NCI-H748 (cell line): ENCODE results near the gene MKNK2.

Experiments used
- DNase-seq: peaks from one replicate; lab custom pipeline; 2025; ENCODE audit not compliant: unreplicated experiment; lab: John Stamatoyannopoulos, UW

MKNK2 gene

DNA sequence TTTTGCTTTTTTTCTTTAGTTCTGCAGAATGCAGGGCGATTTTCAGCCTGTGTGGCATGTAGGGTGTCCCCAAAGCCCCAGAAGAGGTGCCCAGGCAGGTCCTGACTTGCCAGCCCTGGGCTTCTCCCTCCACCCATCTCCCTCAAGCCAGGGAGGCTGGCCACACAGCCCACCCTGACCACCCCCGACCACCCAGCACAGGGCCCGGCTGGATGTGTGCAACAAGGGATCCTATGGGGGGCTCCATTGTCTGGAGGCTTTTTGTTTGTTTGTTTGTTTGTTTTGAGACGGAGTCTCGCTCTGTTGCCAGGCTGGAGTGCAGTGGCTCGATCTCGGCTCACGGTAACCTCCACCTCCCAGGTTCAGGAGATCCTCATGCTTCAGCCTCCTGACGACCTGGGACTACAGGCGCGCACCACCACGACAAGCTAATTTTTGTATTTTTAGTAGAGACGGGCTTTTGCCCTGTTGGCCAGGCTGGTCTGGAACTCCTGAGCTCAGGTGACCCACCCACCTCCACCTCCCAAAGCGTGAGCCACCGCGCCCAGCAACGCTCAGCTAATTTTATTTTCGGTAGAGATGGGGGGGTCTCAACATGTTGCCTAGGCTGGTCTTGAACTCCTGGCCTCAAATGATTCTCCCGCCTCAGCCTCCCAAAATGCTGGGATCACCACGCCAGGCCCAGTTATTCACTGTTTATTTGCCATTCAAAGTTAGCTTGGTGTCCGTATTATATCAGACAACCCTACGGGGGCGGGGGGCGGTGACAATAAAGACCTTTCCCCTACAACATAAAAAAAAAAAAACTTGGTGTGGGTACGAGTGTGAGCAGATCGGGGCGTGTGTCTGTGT is 7.8 kb upstream of the MKNK2 start:
- no peak for DNase-seq

DNA sequence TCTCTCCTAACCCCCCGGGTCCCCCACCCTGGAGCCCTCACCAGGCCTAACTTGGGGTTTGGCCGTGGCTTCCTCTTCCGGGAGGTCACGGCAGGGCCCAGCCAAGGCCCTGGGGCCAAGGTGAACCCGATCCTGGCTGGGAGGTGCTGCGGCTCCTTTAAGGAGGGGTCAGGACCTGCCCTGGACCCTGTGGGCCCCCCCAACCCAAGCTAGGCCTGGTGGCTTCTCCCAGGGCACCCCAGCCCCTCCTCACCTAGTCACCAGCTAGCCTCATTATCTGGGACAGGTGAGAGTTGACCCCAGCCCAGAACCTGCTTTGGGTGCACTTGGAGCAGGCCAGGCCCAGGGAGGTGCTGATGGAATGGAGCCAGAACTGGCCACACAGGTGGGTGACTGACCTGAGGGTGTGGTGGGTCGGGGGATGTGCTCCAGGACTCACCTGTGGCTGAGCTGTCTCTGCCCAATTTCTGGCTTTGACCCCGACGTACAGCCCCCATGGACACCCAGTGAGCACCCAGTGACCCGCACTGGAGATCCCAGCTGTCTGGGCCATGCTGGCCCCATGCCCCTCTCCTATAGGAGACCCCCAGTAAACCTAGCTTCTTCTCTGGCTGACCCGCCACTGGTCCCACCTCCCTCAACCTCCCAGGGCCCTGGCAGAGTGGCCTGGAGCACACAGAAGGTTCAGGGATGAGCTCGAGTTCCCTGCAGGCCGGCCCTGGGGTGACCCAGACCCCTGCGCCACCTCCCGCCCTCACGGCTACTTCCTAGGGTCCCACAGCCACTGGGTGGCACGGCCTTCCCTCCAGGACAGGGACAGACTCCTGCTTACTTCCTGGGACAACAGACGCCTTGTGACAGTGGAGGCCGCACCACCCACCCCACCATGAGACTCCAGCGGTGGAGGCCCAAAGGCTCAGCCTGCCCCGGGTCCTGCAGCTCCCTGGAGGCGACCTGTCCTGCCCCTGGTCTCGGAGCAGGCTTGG is 6.7 kb upstream of the MKNK2 start:
- DNase-seq, result no peak

DNA sequence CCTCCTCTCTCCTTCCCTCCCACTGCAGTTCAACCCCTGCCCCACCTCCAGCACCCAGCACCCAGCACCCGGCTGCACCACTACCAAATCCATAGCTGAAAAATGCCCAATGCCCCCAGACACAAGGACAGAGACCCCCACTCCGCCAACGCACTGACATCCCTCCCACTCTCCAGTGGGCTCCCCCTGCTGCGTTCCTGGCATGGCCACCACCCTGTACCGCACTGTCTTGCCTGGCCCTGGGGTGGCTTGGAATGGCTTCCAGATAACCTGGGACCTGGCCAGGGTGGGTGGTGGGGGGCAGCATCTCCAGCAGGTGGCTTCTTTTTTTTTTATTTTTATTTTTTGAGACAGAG is 5.8 kb upstream of the MKNK2 start:
- DNase-seq, result no peak

DNA sequence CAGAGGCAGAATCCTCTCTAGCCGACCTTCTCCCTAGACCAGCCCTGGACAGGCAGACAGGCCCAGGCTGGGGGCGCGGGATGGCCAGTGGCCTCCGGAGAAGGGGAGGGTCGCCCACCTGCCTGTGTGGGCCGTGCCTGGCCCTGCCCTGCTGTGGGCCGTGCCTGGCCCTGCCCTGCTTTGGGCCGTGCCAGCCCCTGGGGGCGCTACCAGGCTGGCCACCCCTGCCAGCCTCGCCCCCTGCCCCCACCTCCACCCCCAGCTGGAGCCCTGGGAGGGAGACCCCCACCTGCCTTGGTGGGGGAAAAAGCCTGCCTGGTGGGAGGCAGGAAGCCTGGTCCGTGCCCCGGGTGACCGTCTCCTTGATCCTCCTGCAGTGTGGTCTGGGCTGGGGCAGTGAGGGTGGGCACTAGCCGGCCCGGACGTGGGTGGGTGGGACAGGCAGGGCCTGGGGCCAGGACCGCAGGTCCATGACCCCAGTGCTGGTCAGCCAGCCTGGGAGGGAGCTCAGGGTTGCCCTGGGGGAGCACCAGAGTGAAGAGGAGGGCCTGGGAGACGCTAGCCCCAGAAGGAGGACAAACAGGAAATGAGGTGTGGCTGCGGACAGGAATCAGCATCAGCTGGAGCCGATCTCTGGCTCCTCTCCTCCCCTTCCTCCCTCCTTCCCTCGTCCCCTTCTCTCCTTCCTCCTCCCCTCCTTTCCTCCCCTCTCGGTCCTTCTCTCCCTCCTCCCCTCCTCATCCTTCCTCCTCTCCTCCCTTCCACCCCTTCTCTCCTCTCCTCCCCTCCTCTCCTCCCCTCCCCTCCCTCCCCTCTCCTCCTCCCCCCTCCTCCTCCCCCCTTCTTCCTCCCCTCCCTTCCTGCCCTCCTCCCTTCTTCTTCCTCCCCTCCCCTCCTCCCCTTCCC is 5.1 kb upstream of the MKNK2 start:
- peak; percentile 17 for DNase-seq

DNA sequence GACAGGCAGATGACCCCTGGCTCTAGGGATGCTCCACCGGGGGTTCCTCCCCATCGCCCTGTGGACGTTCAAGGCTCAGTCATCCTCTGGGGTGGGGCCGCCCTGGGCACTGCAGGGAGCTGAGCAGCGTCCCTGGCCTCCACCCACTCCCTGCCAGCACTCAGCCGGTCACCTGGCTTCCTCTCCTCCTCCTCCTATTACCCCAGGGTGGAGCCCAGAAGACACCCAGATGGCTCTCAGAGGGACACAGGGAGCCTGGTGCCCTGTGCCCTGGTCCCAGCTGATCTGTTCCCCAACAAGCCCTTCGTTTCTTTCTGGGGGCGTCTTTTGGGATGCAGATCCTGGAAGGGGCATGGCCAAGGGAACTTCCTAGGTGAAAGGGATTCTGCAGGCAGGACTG is 3.7 kb upstream of the MKNK2 start:
- no peak for DNase-seq

DNA sequence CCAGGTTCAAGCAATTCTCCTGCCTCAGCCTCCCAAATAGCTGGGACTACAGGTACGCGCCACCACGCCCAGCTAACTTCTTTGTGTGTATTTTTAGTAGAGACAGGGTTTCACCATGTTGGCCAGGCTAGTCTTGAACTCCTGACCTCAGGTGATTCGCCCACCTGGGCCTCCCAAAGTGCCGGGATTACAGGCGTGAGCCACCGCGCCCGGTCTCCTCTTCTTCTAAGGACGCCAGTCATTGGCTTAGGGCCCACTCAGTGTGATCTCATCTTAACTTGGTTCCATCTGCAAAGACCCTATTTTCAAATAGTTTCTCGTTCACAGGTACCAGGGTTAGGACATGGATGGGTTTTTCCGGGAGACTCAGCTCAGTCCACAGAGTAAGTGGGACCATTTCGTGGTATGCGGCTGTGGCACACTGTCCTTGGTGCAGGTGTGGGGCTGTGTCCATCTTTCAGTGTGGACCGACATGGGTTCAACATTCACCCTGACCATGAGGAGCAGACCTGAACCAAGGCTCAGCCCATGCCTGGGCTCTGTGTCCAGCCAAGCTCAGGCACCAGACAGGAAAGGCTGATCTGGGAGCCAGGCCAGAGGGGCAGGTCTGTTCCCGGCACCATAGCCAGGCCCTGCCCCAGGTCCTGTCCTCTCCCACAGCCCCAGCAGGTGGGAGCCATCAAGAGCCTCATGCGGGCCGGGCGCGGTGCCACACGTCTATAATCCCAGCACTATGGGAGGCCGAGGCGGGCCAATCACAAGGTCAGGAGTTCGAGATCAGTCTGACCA is 2.8 kb upstream of the MKNK2 start:
- DNase-seq, result no peak

DNA sequence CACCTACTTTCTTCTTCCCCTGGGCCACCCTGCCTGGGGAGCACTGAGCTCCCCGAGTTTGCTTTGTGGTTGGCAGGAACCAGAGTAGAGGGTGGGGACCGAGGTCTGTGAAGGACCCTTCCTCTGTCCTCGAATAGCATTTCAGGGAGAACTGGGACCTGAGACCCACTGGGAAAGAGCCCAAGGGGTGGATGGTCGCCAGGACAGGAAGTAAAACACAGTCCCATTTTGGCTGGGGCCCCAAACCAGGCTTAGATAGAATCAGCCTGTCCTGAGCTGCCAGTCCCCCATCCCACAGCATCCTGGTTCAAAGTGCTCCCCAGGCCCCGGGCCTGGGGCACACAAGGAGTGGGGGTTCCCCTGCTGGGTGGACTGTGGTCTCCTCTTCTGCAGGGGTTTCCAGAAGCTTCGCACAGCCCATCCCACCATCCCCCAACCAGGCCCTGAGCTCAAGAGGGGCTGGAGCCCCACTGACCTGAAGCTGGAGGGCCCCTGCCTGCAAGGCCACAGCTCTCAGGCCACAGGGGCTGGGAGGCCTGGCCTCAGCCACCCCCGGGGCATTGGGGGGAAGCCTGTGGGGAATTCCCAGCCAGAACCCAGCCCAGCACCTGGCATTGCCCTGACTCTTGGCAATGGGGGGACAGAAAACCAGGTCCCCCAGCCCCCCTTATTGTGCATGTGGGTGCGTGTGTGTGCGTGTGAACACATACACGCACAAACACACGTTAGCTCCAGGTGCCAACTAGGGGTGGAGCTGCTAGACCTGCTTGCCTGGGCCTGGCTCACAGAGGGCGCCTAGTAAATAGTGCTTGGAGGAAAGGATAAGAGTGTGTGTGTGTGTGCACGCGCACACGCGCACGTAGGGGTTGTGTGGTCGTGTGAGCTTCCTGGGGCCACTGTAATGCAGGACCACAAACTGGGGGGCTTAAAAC is 995 bp upstream of the MKNK2 start:
- DNase-seq, result peak; percentile 20

DNA sequence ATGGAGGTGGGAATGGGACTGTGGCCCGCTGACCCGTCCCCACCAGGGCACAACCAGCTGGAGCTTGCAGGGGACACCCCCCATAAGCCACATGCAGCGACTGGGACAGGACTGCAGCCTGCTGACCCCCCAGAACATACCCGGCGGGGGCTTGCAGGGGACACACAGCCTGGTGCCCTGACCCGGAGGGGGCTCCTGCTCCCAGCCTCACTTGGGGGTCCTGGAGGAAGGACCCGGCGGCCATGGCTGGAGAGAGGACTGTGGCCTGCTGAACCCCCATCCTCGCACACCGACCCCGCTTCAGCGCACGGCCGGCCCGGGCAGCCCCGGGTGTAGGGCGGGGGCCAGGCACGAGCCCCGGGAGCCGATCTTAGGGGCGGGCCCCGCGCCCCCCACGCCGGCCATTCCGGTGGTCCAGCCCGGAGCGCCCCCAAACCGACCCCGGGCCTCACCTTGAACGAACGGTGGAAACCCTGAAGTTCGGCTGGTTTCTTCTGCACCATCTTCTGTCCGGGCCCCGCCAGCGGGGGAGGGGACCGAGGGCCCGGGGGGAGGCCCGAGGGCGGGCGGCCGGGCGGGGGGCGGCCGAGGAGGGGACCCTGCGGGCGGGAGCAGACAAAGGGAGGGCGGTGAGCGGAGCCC is 574 bp downstream of the MKNK2 start:
- DNase-seq, result no peak

DNA sequence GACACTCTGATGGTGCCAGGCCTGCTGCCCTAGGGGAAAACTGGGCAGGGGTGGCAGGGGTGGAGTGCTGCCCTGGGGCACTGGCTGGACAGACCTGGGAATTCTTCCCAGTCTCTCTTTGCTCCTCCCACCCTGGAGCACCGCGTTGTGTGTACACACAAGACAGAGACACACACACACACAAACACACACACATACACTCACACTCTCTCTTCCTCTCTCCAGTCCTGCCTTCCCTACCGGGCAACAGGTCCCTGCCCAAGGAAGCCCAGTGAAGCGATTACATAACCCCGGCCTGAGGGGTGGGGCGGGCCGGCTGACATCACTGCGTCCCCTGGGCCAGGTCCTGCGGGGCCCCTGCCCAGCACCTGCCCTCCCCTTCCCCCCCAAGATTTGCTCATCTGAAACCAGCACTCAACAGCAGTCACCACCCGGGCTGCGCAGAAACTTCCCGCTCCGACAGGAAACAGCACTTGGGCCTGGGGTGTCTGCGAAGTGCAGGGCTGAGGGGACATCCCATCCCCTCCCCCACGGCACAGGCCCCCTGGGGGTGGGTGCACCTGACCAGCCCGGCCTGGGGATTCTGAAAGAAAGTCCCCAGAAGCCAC is 1.2 kb downstream of the MKNK2 start:
- peak; percentile 51 for DNase-seq

DNA sequence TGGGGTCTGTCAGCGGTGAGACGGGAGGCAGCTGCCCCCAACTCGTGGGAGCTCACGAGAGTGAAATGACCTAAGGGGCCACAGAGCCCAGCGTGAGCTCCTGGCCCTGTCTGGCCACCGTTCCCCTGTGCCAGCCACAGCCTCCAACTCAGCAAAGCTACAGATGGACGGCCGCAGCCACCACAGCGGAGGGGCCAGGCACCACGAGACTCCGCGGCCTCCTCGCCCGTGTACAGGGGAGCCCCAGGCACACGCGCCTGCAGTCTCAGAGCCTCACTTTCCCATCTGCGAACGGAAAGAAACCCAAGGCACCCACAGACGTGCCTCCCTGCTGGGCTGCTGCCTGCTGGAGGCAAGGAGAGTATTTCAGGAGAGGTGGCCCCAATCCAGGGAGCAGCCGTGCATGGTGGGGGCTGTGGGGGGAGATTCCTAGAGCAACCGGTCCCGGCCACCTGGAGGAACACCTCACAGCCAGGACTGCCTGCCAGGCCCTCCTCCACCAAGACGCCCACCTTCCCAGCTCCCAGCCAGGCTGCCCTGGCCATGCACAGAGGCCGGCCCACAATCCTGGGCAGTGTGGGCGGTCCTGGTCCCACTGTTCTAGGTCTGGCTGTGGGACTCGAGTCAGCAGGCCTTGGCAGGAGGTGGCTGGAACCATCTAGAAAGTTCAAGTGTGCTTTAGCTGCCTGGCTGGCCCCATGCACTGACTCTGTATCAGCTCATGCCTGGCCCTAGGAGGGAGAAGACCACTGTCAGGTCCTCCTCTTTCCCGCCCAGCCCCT is 1.9 kb downstream of the MKNK2 start:
- DNase-seq, result no peak

DNA sequence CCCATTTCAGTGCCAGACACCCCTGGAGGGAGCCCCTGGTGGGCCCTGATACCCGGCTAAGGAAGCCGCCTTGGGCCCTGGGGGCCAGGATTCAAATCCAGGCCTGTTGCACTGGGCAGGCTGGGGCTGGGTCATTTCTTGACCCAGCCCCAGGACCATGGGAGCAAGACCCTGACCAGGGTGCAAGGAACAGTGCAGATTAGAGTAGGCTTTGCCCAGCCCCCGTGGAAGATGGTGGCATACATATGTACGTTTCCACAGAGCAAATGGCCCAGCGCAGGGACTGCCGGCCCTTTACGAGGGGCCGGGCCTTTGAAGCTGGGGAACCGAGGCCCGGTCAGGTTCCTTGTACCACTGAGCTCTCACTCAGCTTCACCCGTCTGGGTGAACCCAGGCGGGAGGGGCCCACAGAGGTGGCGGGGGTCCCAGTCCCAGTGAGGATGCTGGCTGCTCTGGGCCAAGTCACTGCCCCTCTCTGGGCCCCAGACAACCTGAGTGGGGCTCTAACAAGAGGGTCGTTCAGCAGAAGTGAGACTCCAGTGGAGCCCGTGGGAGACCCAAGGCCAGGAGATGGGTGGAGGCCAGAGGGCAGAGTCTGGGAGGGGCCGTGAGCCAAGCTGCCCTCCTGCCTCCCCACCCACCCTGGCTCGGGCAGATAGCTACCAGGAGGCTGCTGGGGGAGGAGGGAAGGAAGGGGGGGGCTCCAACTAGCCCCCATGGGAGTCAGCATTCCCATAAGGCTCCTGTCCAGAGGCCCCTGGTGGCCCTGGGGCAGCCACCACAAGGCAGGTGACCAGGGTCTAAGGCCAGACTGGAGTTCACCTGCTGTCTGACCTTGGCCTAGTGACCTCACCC is 2.7 kb downstream of the MKNK2 start:
- no peak for DNase-seq

DNA sequence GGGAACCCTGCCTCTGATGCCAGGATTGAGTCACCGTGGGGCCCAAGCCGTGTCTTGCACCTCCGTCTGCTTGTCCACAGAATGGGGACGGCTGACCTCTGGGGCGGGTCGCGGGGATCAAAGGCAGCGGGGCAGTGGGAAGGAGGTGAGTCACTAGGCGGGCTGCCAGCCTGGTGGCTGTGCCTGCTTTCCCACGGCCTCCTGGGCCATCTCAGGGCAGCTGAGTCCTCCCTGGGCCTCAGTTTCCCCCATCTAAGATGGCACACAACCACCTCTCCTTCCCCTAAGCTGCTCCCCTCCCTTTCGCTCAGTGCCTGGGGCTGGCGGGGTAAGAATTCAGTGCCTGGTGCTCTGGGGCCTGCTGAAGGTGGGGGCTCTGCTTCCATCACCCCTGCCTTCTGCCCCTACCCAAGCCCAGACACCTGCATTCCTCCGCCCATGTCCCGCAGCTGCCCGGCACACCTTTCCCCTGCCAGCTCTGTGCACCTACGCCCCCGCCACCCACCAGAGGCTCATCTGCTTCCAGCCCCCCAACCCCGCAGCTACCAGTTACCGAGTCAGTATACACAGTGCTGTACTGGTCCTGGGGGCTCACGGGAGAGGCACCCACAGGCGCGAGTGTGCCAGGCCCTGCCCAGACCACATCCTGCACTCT is 3.5 kb downstream of the MKNK2 start:
- DNase-seq, result no peak

DNA sequence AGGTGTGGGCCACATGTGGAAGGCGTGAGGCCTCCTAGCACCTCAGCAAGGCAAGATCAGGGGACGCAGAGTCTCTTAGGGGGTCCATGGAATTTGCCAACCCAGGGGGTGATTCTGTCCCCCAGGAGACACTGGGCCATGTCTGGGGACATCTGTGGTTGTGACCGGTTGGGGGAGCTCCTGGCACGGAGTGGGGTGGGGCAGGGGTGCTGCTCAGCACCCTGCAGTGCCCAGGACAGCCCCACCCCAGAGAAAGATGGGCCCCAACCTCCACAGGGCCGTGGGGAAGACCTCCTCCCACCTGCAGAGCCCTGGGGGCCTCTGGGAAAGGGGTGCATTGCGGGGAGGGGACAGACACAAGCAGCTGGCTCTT is 4.0 kb downstream of the MKNK2 start:
- DNase-seq, result no peak

DNA sequence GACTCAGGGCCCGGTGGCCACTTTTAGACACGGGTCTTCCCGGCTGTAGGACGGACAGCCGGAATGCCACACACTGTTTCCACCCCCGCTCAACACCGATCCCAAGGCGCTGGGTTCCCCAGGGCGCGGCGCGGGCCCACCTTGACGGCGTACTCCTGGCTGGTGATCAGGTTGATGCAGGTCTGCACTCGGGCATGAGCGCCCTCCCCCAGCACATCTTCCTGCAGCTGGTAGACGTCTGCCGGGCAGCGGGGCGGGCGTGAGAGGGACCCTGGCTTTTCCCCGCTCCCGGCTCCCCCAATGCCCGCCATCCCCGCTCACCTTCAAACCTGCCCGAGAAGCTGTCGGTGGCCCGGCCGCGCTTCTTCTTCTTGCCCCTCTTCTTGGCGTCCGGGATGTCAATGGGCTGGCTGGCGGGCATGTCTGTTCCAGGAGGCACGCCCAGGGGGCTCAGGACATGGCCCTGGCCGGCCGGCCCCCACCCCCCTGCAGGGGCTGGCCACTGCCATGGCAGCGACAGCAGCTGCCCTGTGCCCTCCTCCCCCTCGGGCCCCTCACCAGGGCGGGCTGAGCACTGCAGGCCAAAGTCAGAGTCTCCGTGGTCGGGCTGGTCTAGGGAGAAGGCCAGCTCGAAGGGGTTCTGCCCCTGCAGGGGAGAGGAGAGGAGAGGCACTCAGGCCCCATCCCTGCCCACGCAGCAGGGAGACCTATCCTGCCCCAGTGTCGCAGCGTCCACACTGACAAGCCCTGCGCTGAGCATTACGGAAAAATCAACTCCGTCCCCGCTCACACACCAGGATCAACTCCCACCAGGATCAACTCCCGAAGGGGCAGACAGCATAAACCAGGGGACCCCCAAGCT is 4.8 kb downstream of the MKNK2 start:
- no peak for DNase-seq

DNA sequence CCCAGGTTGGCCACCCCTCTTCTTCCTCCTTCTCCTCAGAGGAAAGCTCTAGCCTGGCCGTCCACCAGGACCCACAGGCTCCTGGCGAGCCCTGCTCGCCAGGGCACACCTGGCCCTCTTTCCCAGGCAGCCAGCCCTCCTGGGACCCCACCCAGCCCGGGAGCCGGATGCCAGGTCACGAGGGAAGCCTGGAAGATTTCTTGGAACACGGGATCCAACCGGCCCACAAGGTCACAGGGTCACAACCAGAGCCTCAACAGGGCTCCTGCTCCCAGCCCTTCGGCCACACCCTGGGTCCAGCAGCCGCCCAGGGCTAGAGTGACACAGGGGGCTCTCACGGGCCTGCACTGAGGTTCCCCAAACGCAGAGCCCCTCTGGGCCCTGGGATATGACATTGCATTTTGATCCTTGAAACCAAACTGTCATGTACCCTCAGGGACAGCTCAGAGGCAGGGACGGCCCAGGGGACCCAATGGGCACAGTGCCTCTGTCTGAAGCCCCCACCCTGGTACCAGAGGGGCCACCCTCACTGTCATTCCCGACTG is 5.5 kb downstream of the MKNK2 start:
- DNase-seq, result no peak
